Measurements from ENCODE around the gene CEP164.

The CEP164 gene

DNA sequence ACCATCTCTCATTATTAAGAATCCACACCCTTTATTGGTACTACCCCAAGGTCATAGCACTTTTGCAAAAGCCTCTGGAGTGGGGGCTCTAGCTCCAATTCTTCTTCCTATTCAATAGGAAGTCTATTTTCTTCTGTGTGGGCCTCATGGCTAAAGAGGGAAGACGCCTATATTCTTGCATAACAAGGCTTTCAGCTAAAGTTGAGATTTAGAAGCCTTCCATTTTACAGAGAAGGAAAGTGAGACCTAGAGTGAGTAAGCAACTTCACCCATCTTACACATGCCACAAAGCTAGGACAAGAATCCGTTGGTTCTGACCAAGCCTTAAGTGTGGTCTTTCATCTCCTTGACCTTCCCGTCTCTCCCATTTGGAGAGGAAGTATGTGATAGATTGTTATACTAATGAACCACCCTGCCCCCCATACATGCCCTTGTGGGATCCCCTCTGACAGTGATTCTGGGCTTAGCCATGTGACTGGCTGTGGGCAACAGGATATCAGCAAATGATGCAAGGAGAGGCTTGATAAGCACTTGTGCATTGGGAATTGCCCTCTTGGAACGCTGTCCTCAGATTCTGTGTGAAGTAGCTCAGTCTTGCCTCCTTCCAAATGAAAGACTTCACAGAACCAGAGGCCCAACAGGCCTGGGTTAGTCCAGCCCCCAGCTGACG lies 23.9 kb upstream of the CEP164 start:
- no peak overlapping the region for H3K4me3 ChIP-seq (ENCODE audit: low read depth, low read length)

DNA sequence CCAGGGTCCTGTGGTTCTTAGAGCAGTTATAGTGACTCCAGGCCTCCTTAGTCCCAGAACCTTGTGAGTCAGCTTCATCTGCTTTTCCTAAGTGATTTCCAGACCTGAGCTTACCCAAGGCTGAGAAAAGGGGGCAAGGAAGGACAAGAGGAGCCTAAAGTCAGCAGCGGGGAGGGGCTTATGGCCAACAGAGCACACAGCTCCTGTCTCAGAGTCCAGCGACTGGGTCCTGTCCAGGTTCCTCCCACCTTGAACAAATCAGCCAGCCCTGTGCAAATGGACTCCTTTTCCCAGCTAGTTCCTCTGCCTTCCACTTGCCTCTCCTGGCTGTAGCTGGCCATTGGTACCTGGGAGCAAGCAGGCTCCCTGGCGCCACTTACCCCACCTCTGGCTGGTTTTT lies 22.5 kb upstream of the CEP164 start:
- no peak overlapping the region for H3K4me3 ChIP-seq (ENCODE audit: low read depth, low read length)

- H3K4me3 ChIP-seq (ENCODE audit: low read depth, low read length): no peak overlapping the region
Measured at GRCh38 chr11:117309310-117309709, 18.3 kb upstream of the CEP164 start.

DNA sequence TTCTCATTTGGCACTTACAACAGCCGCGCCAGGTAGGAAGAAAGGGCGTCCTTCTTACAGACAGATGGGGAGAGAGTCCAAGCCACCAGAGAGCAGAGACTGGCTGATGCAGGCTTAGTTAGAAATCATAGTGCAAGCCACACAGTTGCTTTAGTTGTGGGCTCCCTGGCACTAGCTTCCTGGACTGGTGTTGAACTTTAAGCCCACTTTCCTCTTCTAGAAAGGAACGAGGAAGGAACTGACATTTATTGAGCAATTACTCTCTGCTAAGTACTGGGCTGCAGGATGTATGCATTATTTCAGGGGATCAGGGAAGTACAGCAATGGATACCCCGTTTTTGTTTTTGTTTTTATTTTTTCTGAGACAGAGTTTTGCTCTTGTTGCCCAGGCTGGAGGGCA lies 14.6 kb upstream of the CEP164 start:
- H3K4me3 ChIP-seq (ENCODE audit: low read depth, low read length): no peak overlapping the region

- no peak overlapping the region for H3K4me3 ChIP-seq (ENCODE audit: low read depth, low read length)
Measured at GRCh38 chr11:117313828-117314768, 13.6 kb upstream of the CEP164 start.

- peak overlapping the region; percentile 62 for H3K4me3 ChIP-seq (ENCODE audit: low read depth, low read length)
Measured at GRCh38 chr11:117314840-117315239, 12.8 kb upstream of the CEP164 start.

GRCh38 chr11:117315285-117316196 lies 12.1 kb upstream of the CEP164 start:
- H3K4me3 ChIP-seq (ENCODE audit: low read depth, low read length): peak overlapping the region; percentile 62

DNA sequence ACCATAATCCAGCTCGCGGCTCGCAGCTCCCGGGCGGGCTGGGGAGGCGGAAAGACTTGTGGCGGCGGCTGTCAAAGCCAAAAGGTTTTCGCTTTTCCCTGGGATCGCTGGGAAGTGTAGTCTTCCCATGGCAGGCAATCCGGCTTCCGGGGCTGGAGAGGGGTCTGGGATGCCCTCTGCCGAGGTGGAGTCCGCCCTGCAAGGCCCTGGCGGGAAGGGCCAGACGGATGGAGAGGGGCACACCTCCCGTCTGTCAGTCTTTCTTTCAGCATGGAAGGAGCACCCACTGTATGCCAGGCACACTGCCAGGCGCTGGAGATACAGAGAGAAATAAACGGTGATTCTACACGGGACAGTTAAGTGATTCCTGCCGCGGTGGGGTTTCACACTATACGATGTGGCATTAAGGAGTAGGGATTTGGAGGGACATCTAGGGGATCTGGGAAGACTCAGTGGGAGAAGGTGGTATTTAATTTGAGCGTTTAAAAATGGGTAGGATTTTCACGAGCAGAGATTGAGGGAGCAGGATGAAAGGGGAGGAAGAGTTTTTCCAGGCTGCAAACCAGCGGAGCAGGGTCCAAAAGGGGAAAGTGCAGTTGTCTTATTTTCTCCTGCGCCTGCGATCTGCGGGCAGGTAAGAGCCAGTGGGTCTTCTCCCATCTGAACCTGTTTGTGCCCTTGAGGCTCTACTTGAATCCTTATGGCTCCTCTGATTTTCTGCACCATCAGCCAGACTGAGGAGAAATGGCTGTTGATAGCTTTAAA lies 11.3 kb upstream of the CEP164 start, which contains the start of gene BACE1:
TSS of gene BACE1 (minus strand) at position 60 of the 765 bp plus-strand sequence. CDS start 461 bp downstream, outside the sequence.
- peak within 1 kb of the TSS; percentile 62 for H3K4me3 ChIP-seq (ENCODE audit: low read depth, low read length)

DNA sequence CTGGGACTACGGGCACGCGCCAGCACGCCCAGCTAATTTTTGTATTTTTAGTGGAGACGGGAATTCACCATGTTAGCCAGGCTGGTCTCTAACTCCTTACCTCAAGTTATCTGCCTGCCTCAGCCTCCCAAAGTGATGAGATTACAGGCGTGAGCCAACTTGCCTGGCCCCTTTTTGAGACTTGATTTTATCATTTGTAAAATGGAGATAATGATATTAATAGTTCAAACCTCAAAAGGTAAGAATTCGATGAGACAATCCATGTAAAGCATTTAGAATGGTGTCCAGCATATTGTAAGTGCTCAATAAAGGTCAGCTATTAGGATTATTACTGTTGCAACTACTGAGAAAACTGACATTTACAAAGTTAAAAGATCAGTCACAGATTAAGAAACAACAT lies 8.9 kb upstream of the CEP164 start:
- H3K4me3 ChIP-seq (ENCODE audit: low read depth, low read length): no peak overlapping the region

- H3K4me3 ChIP-seq (ENCODE audit: low read depth, low read length): no peak overlapping the region
Measured at GRCh38 chr11:117319214-117319840, 8.3 kb upstream of the CEP164 start.

- peak overlapping the region; percentile 8 for H3K4me3 ChIP-seq (ENCODE audit: low read depth, low read length)
Measured at GRCh38 chr11:117327255-117327566, 443 bp upstream of the CEP164 start.

- H3K4me3 ChIP-seq (ENCODE audit: low read depth, low read length): peak overlapping the region; percentile 78
Measured at GRCh38 chr11:117328375-117329010, 839 bp downstream of the CEP164 start.

DNA sequence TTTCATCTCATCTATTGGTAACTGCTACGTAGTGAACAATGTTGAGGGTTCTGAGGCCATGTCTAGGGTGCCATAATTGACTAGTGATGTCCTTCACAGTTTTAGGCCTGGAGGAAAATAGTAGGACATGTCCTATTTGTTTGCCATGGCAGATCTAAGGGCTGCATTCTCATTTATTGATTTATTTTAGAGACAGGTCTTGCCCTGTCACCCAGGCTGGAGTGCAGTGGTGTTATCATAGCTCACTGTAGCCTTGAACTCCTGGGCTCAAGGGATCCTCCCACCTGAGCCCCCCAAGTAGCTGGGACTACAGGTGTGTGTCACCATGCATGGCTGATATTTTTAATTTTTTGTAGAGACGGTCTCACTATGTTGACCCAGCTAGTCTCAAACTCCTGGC lies 5.2 kb downstream of the CEP164 start:
- H3K4me3 ChIP-seq (ENCODE audit: low read depth, low read length): no peak overlapping the region

GRCh38 chr11:117333917-117334316 lies 6.3 kb downstream of the CEP164 start:
- H3K4me3 ChIP-seq (ENCODE audit: low read depth, low read length): no peak overlapping the region

GRCh38 chr11:117334896-117335295 lies 7.2 kb downstream of the CEP164 start:
- no peak overlapping the region for H3K4me3 ChIP-seq (ENCODE audit: low read depth, low read length)

DNA sequence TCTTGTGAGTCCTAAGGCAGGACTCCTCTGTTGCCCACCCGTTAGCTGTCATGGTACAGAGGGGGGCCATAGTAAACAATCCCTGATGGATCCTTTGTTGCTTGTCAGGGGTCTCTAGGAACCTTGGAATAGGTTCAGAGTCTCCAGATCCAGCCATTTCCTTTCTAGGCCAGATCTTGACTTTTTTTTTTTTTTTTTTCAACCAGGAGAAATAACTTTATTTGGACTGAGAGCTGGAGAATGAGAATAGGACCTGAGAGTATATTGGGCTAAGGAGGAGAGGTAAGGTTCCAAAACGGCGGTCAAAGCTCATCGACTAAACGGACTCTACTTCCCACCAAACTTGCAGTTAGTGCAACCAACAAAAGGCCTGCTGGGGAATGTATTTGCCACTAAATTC lies 7.7 kb downstream of the CEP164 start:
- no peak overlapping the region for H3K4me3 ChIP-seq (ENCODE audit: low read depth, low read length)

DNA sequence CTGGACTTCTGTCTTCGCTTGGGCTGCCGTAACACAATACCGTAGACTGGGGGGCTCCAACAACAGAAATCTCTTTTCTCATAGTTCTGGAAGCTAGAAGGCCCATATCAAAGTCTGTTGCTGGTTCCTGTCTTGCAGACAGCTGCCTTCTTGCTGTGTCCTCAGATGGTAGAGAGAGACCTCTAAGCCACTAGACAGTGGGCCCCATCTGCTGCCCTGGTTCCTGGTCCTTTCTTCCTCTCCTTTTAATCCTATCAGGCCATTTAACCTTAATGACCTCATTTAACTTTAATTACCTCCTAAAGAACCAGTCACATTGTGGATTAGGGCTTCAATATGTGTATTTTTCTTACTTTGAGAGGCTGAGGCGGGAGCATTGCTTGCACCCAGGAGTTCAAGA lies 9.4 kb downstream of the CEP164 start:
- no peak overlapping the region for H3K4me3 ChIP-seq (ENCODE audit: low read depth, low read length)

DNA sequence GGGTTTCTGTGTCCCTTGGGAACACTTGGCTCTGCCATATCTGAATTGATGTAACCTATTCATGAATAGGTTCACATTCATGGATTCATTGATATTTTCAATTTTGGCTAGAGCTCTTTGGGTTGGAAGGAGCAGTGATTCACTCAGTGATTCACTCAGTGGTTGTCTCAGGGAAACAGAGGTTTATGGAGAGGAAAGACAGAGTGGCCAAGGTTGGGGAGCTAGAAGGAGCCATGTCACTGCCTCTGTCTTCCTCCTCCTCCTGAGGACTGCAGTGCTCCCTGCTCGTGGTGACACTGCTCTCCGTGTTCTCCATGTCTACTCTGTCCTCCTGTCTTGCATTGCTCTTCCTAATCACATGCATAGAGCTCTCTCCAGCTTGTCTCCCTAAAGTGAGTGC lies 17.4 kb downstream of the CEP164 start:
- no peak overlapping the region for H3K4me3 ChIP-seq (ENCODE audit: low read depth, low read length)

- H3K4me3 ChIP-seq (ENCODE audit: low read depth, low read length): no peak overlapping the region
Measured at GRCh38 chr11:117354550-117354949, 26.9 kb downstream of the CEP164 start.
